Activated B cell treated with CpG ODN at 0.5 μM for 24 hours (primary cell): ENCODE measurements around the gene GPR107. TPM values are rescaled to one million over a fixed set of nuclear protein-coding genes. Genes with fewer than 3 reads are reported as not detected.
A peak's percentile ranks its signal among the peaks of the same experiment; 100 is the strongest.

ENCODE experiments used
- ATAC-seq: fragments of 200-7000 bp; cut with Tn5 transposase; one replicate; pipeline ENCODE4 v1.10.0; 2021; ENCODE audit warnings: low read depth, mild to moderate bottlenecking, moderate library complexity
- CTCF ChIA-PET: fragments of 350-600 bp; sonication (Branson Sonifier 250); formaldehyde crosslinking; loops from one replicate; lab custom pipeline; 2021; ENCODE audit warnings: antibody characterized with exemption; lab: Charles Lee
- POLR2A ChIA-PET: fragments of 350-600 bp; sonication (Branson Sonifier 250); formaldehyde crosslinking; loops from one replicate; lab custom pipeline; 2021; ENCODE audit warnings: antibody characterized with exemption; lab: Charles Lee
- DNase-seq: peaks from one replicate; pipeline ENCODE4 v3.0.0; 2022
- H3K27ac Mint-ChIP-seq: one replicate; pipeline ENCODE4 v1.8.0; 2020; ENCODE audit warnings: mixed read lengths
- H3K27me3 Mint-ChIP-seq: one replicate; pipeline ENCODE4 v1.8.0; 2021; ENCODE audit warnings: mixed read lengths
- H3K36me3 Mint-ChIP-seq: one replicate; pipeline ENCODE4 v1.8.0; 2021; ENCODE audit warnings: low read depth, mixed read lengths
- H3K4me1 Mint-ChIP-seq: one replicate; pipeline ENCODE4 v1.8.0; 2021; ENCODE audit warnings: mixed read lengths
- H3K4me3 Mint-ChIP-seq: one replicate; pipeline ENCODE4 v1.8.0; 2020; ENCODE audit warnings: mild to moderate bottlenecking, mixed read lengths
- H3K9me3 Mint-ChIP-seq: one replicate; pipeline ENCODE4 v1.8.0; 2020; ENCODE audit warnings: mixed read lengths
- CTCF ChIP-seq: fragments of 200-600 bp; IDR thresholded peaks from one replicate; pipeline ENCODE4 v1.8.0; 2022; ENCODE audit warnings: antibody characterized with exemption, mild to moderate bottlenecking
- intact Hi-C: fragments of 100-400 bp; cut with micrococcal nuclease; formaldehyde crosslinking; loops from one replicate; pipeline ENCODE4 v1.15.1; 2024
- total RNA-seq: library from RNA; stranded (reverse); gene quantifications from 2 replicates; pipeline ENCODE4 v1.2.3, GENCODE V29; 2022

Gene GPR107
- total RNA-seq, 1 donor from 2014 or later = 19.6 TPM

- ATAC-seq = no peak
- intact Hi-C loops = loop anchor here (1.0 to 5.0 kb wide), 3 partner anchors 10 to 207 kb away; partner anchors contain the start of genes C9orf78 and USP20
- H3K27ac Mint-ChIP-seq = peak overlapping the region; percentile 87
- POLR2A ChIA-PET = interaction anchor here (0.6 to 26.4 kb wide), 21 partner anchors 7 to 220 kb away, joined by 3 to 1209 read pairs (median 6); partner anchors contain the start of genes GPR107 and TOR1A
- peaks cover 26% of the 10 kb centered on the region for H3K36me3 Mint-ChIP-seq
- DNase-seq = no peak
- no peak for TF ChIP-seq CTCF
- peaks cover 46% of the 10 kb centered on the region for H3K4me1 Mint-ChIP-seq
- CTCF ChIA-PET = interaction anchor here (0.6 kb wide), 1 partner anchor 34 kb away, joined by 3 read pairs; no protein-coding TSS in a partner anchor
- H3K27me3 Mint-ChIP-seq = no peaks in the 10 kb centered on the region
- peak overlapping the region; percentile 93 for H3K4me3 Mint-ChIP-seq
- H3K9me3 Mint-ChIP-seq = no peaks in the 10 kb centered on the region
These were observed 9.8 kb upstream of the GPR107 start for GRCh38 chr9:130043654-130044623.

- H3K27me3 Mint-ChIP-seq = no peaks in the 10 kb centered on the region
- no peak for ATAC-seq
- intact Hi-C loops = loop anchor here (1.0 kb wide), 1 partner anchor 7 kb away; the partner anchor contains the start of gene GPR107
- H3K4me3 Mint-ChIP-seq = peak overlapping the region; percentile 62
- peaks cover 14% of the 10 kb centered on the region for H3K36me3 Mint-ChIP-seq
- TF ChIP-seq CTCF = no peak
- peak overlapping the region; percentile 77 for H3K27ac Mint-ChIP-seq
- H3K9me3 Mint-ChIP-seq = no peaks in the 10 kb centered on the region
- DNase-seq = no peak
- H3K4me1 Mint-ChIP-seq = peaks cover 33% of the 10 kb centered on the region
- POLR2A ChIA-PET = interaction anchor here (0.6 to 26.4 kb wide), 9 partner anchors 8 to 181 kb away, joined by 4 to 1209 read pairs (median 8); partner anchors contain the start of gene GPR107
- CTCF ChIA-PET = interaction anchor here (0.9 kb wide), 1 partner anchor 19 kb away, joined by 4 read pairs; no protein-coding TSS in a partner anchor
These were observed 7.8 kb upstream of the GPR107 start for GRCh38 chr9:130045725-130046450.

DNA sequence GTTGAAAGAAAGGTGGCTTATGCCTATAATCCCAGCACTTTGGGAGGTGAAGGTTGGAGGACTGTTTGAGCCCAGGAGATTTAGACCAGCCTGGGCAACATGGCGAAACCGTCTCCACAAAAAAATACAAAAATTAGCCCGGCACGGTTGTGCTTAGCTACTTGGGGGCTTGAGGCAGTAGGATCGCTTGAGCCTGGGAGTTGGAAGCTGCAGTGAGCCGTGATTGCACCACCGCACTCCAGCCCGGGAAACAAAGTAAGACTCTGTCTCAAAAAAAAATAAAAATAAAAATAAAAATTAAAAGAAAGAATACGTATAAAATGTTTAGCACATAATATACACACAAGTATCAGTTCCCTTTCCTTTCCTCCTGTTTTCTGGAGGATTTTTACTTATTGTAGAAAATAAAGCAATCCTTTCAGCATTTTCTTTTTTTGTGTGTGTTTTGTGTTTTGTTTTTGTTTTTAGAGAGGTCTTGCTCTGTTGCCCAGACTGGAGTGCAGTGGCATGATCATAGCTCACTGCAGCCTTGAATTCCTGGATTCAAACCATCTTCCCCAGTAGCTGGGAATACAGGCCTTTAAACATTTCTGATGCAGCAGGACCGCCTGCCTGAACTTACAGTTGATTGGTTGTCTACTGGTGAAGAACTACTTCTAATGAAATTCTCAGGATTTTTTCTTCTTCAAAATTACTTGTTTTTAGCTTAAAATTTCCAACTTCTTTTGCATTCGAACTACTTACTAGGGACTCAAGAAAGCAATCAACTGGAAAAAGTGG is 4.1 kb upstream of the GPR107 start:
- intact Hi-C loops = loop anchor here (5.0 kb wide), 2 partner anchors 193 to 227 kb away; partner anchors contain the start of gene TOR1A
- no peak overlapping the region for H3K4me3 Mint-ChIP-seq
- H3K27me3 Mint-ChIP-seq = no peaks in the 10 kb centered on the region
- no peak overlapping the region for H3K27ac Mint-ChIP-seq
- H3K9me3 Mint-ChIP-seq = no peaks in the 10 kb centered on the region
- ATAC-seq (no peak), DNase-seq (no peak)
- CTCF ChIA-PET = no interaction called here
- peaks cover 41% of the 10 kb centered on the region for H3K4me1 Mint-ChIP-seq
- peaks cover 2% of the 10 kb centered on the region for H3K36me3 Mint-ChIP-seq
- POLR2A ChIA-PET = interaction anchor here (0.7 kb wide), 1 partner anchor 11 kb away, joined by 5 read pairs; no protein-coding TSS in a partner anchor
- TF ChIP-seq CTCF = no peak

DNA sequence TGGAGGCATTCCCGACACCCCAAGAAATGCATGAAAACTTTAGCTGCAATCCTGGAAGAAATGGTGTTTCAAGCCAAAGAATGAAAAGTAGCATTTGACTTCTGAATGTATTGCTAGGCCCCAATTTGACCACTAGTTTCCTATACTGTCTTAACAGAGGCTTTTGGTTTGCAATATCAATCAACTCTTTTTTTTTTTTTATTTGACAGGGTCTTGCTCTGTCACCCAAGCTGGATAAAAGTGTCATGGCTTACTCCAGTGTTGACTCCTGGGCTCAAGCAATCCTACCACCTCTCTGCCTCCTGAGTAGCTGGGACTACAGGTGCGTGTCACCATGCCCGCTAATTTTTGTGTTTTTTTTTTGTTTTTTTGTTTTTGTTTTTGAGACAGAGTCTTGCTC is 3.2 kb upstream of the GPR107 start:
- peaks cover 2% of the 10 kb centered on the region for H3K36me3 Mint-ChIP-seq
- POLR2A ChIA-PET = interaction anchor here (0.7 kb wide), 3 partner anchors 11 to 649 kb away, joined by 3 to 6 read pairs (median 5); no protein-coding TSS in a partner anchor
- intact Hi-C loops = loop anchor here (5.0 kb wide), 2 partner anchors 192 to 228 kb away; partner anchors contain the start of gene TOR1A
- TF ChIP-seq CTCF = no peak
- peak overlapping the region; percentile 7 for H3K27ac Mint-ChIP-seq
- no peak for DNase-seq
- H3K27me3 Mint-ChIP-seq = no peaks in the 10 kb centered on the region
- no peak for ATAC-seq
- no peak overlapping the region for H3K4me3 Mint-ChIP-seq
- no peaks in the 10 kb centered on the region for H3K9me3 Mint-ChIP-seq
- CTCF ChIA-PET = no interaction called here
- H3K4me1 Mint-ChIP-seq = peaks cover 38% of the 10 kb centered on the region
